Activated CD4-positive, alpha-beta T cell treated with anti-CD3 and anti-CD28 coated beads, Interleukin-2, amount 10 ng/mL, durations not matched to agents 24 days and 14 days (primary cell): ENCODE measurements around the gene MAPK9. TPM values are rescaled to one million over a fixed set of nuclear protein-coding genes. Genes with fewer than 3 reads are reported as not detected.

Experiments used
- DNase-seq: peaks from one replicate; pipeline ENCODE4 v3.0.0; 2022
- H3K27ac Mint-ChIP-seq: one replicate; pipeline ENCODE4 v1.8.0; 2022; ENCODE audit warnings: mild to moderate bottlenecking, mixed read lengths
- H3K27me3 Mint-ChIP-seq: one replicate; pipeline ENCODE4 v1.8.0; 2022; ENCODE audit warnings: mixed read lengths
- H3K36me3 Mint-ChIP-seq: one replicate; pipeline ENCODE4 v1.8.0; 2022; ENCODE audit warnings: low read depth, mild to moderate bottlenecking, mixed read lengths
- H3K4me1 Mint-ChIP-seq: one replicate; pipeline ENCODE4 v1.8.0; 2021; ENCODE audit warnings: mixed read lengths
- H3K4me3 Mint-ChIP-seq: one replicate; pipeline ENCODE4 v1.8.0; 2022; ENCODE audit warnings: mild to moderate bottlenecking, moderate library complexity, mixed read lengths
- H3K9me3 Mint-ChIP-seq: one replicate; pipeline ENCODE4 v1.8.0; 2021; ENCODE audit warnings: mixed read lengths
- intact Hi-C: fragments of 100-400 bp; cut with micrococcal nuclease; formaldehyde crosslinking; loops from one replicate; pipeline ENCODE4 v1.15.1; 2023
- total RNA-seq: library from RNA; stranded (reverse); gene quantifications from 2 replicates; pipeline ENCODE4 v1.2.3, GENCODE V29; 2022

MAPK9 gene
- 44.5 and 45.0 TPM in 2 replicates for total RNA-seq

GRCh38 chr5:180291943-180292831 lies at the start of gene MAPK9:
MAPK9 (minus strand) TSS chr5:180292083; CDS start chr5:180280561, 11,522 bp downstream.
- H3K9me3 Mint-ChIP-seq = no peaks in the 10 kb centered on the region
- peaks cover 28% of the 10 kb centered on the region for H3K4me1 Mint-ChIP-seq
- intact Hi-C loops = loop anchor here (1.0 to 5.0 kb wide), 3 partner anchors 61 to 670 kb away; partner anchors contain the start of genes GFPT2, HNRNPH1 and RASGEF1C
- no peaks in the 10 kb centered on the region for H3K27me3 Mint-ChIP-seq
- H3K36me3 Mint-ChIP-seq = peaks cover 12% of the 10 kb centered on the region
- peak within 1 kb of the TSS; percentile 95 for H3K4me3 Mint-ChIP-seq
- peak; percentile 96 for DNase-seq
- peak within 1 kb of the TSS; percentile 95 for H3K27ac Mint-ChIP-seq

GRCh38 chr5:180341595-180341994 lies 49.7 kb upstream of the MAPK9 start:
- no peak overlapping the region for H3K27ac Mint-ChIP-seq
- H3K4me3 Mint-ChIP-seq = no peak overlapping the region
- H3K36me3 Mint-ChIP-seq = no peaks in the 10 kb centered on the region
- intact Hi-C loops = no loop called here
- H3K9me3 Mint-ChIP-seq = no peaks in the 10 kb centered on the region
- no peak for DNase-seq
- H3K4me1 Mint-ChIP-seq = no peaks in the 10 kb centered on the region
- peaks cover 7% of the 10 kb centered on the region for H3K27me3 Mint-ChIP-seq

GRCh38 chr5:180340856-180341255 lies 49.0 kb upstream of the MAPK9 start:
- no peaks in the 10 kb centered on the region for H3K9me3 Mint-ChIP-seq
- intact Hi-C loops = no loop called here
- DNase-seq = no peak
- H3K4me1 Mint-ChIP-seq = no peaks in the 10 kb centered on the region
- H3K27ac Mint-ChIP-seq = no peak overlapping the region
- no peak overlapping the region for H3K4me3 Mint-ChIP-seq
- H3K27me3 Mint-ChIP-seq = peaks cover 7% of the 10 kb centered on the region
- H3K36me3 Mint-ChIP-seq = no peaks in the 10 kb centered on the region

GRCh38 chr5:180339583-180340183 lies 47.8 kb upstream of the MAPK9 start:
- DNase-seq = no peak
- Mint-ChIP-seq H3K4me1 (no peaks in the 10 kb centered on the region), H3K27me3 (peaks cover 7% of the 10 kb centered on the region), H3K9me3 (no peaks in the 10 kb centered on the region), H3K4me3 (no peak overlapping the region), H3K36me3 (no peaks in the 10 kb centered on the region), H3K27ac (no peak overlapping the region)
- intact Hi-C loops = no loop called here

GRCh38 chr5:180338001-180338707 lies 46.3 kb upstream of the MAPK9 start:
- DNase-seq = no peak

GRCh38 chr5:180336234-180337020 lies 44.5 kb upstream of the MAPK9 start:
- peaks cover 5% of the 10 kb centered on the region for H3K27me3 Mint-ChIP-seq
- DNase-seq = no peak
- intact Hi-C loops = no loop called here
- H3K4me1 Mint-ChIP-seq = no peaks in the 10 kb centered on the region
- H3K36me3 Mint-ChIP-seq = no peaks in the 10 kb centered on the region
- no peak overlapping the region for H3K4me3 Mint-ChIP-seq
- no peak overlapping the region for H3K27ac Mint-ChIP-seq
- H3K9me3 Mint-ChIP-seq = no peaks in the 10 kb centered on the region

More at GRCh38 chr5:180338001-180338707, 46.3 kb upstream of the MAPK9 start:
- peaks cover 4% of the 10 kb centered on the region for H3K27me3 Mint-ChIP-seq
- H3K4me3 Mint-ChIP-seq = no peak overlapping the region
- intact Hi-C loops = no loop called here
- no peaks in the 10 kb centered on the region for H3K36me3 Mint-ChIP-seq
- H3K9me3 Mint-ChIP-seq = no peaks in the 10 kb centered on the region
- H3K4me1 Mint-ChIP-seq = no peaks in the 10 kb centered on the region
- no peak overlapping the region for H3K27ac Mint-ChIP-seq

- intact Hi-C loops = no loop called here
- DNase-seq = no peak
- no peaks in the 10 kb centered on the region for H3K9me3 Mint-ChIP-seq
- H3K27me3 Mint-ChIP-seq = peaks cover 9% of the 10 kb centered on the region
- no peaks in the 10 kb centered on the region for H3K4me1 Mint-ChIP-seq
- H3K4me3 Mint-ChIP-seq = no peak overlapping the region
- H3K27ac Mint-ChIP-seq = no peak overlapping the region
- H3K36me3 Mint-ChIP-seq = no peaks in the 10 kb centered on the region
These were observed 43.8 kb upstream of the MAPK9 start for GRCh38 chr5:180335614-180336233.

GRCh38 chr5:180334751-180335613 lies 43.1 kb upstream of the MAPK9 start:
- H3K27ac Mint-ChIP-seq = no peak overlapping the region

GRCh38 chr5:180334176-180334575 lies 42.3 kb upstream of the MAPK9 start:
- Mint-ChIP-seq H3K4me1 (no peaks in the 10 kb centered on the region), H3K9me3 (no peaks in the 10 kb centered on the region), H3K4me3 (no peak overlapping the region), H3K27ac (no peak overlapping the region), H3K27me3 (peaks cover 12% of the 10 kb centered on the region), H3K36me3 (no peaks in the 10 kb centered on the region)
- intact Hi-C loops = no loop called here
- no peak for DNase-seq

More at GRCh38 chr5:180334751-180335613, 43.1 kb upstream of the MAPK9 start:
- Mint-ChIP-seq H3K4me3 (no peak overlapping the region), H3K27me3 (peaks cover 12% of the 10 kb centered on the region), H3K9me3 (no peaks in the 10 kb centered on the region), H3K36me3 (no peaks in the 10 kb centered on the region), H3K4me1 (no peaks in the 10 kb centered on the region)
- intact Hi-C loops = no loop called here
- DNase-seq = no peak

- Mint-ChIP-seq H3K27me3 (peaks cover 12% of the 10 kb centered on the region), H3K4me1 (no peaks in the 10 kb centered on the region), H3K9me3 (no peaks in the 10 kb centered on the region), H3K36me3 (no peaks in the 10 kb centered on the region), H3K4me3 (no peak overlapping the region), H3K27ac (no peak overlapping the region)
- intact Hi-C loops = no loop called here
- no peak for DNase-seq
These were observed 41.8 kb upstream of the MAPK9 start for GRCh38 chr5:180333661-180334060.

- H3K27me3 Mint-ChIP-seq = peaks cover 12% of the 10 kb centered on the region
- H3K36me3 Mint-ChIP-seq = no peaks in the 10 kb centered on the region
- H3K4me3 Mint-ChIP-seq = no peak overlapping the region
- no peaks in the 10 kb centered on the region for H3K4me1 Mint-ChIP-seq
- H3K27ac Mint-ChIP-seq = no peak overlapping the region
- no peak for DNase-seq
- intact Hi-C loops = no loop called here
- no peaks in the 10 kb centered on the region for H3K9me3 Mint-ChIP-seq
These were observed 41.0 kb upstream of the MAPK9 start for GRCh38 chr5:180332861-180333260.

- Mint-ChIP-seq H3K27me3 (peaks cover 12% of the 10 kb centered on the region), H3K27ac (no peak overlapping the region), H3K4me3 (no peak overlapping the region), H3K9me3 (no peaks in the 10 kb centered on the region), H3K36me3 (no peaks in the 10 kb centered on the region), H3K4me1 (no peaks in the 10 kb centered on the region)
- DNase-seq = no peak
- intact Hi-C loops = no loop called here
These were observed 40.2 kb upstream of the MAPK9 start for GRCh38 chr5:180332051-180332517.
